SK-N-SH (cell line): ENCODE results near the gene SCGB1C2.

ENCODE experiments used
- CHD2 ChIP-seq: fragments of 150-350 bp; IDR thresholded peaks from 2 replicates; pipeline ENCODE4 v1.6.1; 2018; ENCODE audit warnings: low read length; ENCODE audit not compliant: partially characterized antibody
- MXI1 ChIP-seq: IDR thresholded peaks from 2 replicates; pipeline ENCODE4 v1.6.1; 2012; ENCODE audit warnings: mild to moderate bottlenecking, low read depth, low read length, improper control_type of control experiment
- POLR2AphosphoS5 ChIP-seq: IDR thresholded peaks from 2 replicates; pipeline ENCODE4 v1.6.1; 2012; ENCODE audit warnings: low read depth, low read length
- RFX5 ChIP-seq: IDR thresholded peaks from 2 replicates; pipeline ENCODE4 v1.6.1; 2012; ENCODE audit warnings: mild to moderate bottlenecking, improper control_type of control experiment, low read length
- SMC3 ChIP-seq: IDR thresholded peaks from 2 replicates; pipeline ENCODE4 v1.6.1; 2012; ENCODE audit warnings: low read depth, low read length, improper control_type of control experiment
- TF ChIP-seq, protein P1 (sequence below): fragments of 200-600 bp; sonication (generic); IDR thresholded peaks from 2 replicates; pipeline ENCODE4 v1.6.1; 2017; ENCODE audit warnings: antibody characterized with exemption, mild to moderate bottlenecking, moderate library complexity
- TF ChIP-seq, protein P2 (sequence below): IDR thresholded peaks from 2 replicates; pipeline ENCODE4; 2012
- TF ChIP-seq, protein P3 (sequence below): IDR thresholded peaks from 2 replicates; pipeline ENCODE4 v1.4.0; 2012; ENCODE audit warnings: low read depth
- TF ChIP-seq, protein P4 (sequence below): IDR thresholded peaks from 2 replicates; pipeline ENCODE4 v1.4.0; 2012; ENCODE audit warnings: low read depth, borderline replicate concordance
- TF ChIP-seq, protein P5 (sequence below): IDR thresholded peaks from 2 replicates; pipeline ENCODE4 v1.6.1; 2012; ENCODE audit warnings: mild to moderate bottlenecking, low read depth, low read length, moderate library complexity
- TF ChIP-seq, protein P6 (sequence below): IDR thresholded peaks from 2 replicates; pipeline ENCODE4 v1.4.0; 2012; ENCODE audit warnings: low read depth, borderline replicate concordance

DNA sequence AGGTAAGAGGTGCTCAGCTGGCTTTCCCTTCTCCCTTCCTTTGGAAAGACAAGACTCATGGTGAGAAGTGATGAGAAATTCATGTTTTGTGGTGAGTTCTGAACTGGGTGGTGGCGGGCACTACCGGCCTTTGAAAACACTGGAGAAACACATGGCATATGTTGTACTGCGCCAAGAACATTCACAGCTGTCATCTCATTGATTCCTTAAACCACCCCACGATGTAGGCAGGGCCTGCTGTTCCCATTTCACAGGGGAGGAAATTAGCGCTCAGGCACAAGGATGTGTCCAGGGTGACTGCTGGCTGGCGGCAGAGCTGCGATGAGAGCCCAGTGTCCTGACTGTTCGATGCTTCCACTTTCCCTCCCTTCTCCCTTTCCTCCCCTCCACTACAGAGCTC, 45.7 kb downstream of the SCGB1C2 start:
- TF ChIP-seq, protein P1, sequence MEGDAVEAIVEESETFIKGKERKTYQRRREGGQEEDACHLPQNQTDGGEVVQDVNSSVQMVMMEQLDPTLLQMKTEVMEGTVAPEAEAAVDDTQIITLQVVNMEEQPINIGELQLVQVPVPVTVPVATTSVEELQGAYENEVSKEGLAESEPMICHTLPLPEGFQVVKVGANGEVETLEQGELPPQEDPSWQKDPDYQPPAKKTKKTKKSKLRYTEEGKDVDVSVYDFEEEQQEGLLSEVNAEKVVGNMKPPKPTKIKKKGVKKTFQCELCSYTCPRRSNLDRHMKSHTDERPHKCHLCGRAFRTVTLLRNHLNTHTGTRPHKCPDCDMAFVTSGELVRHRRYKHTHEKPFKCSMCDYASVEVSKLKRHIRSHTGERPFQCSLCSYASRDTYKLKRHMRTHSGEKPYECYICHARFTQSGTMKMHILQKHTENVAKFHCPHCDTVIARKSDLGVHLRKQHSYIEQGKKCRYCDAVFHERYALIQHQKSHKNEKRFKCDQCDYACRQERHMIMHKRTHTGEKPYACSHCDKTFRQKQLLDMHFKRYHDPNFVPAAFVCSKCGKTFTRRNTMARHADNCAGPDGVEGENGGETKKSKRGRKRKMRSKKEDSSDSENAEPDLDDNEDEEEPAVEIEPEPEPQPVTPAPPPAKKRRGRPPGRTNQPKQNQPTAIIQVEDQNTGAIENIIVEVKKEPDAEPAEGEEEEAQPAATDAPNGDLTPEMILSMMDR, result no peak
- TF ChIP-seq, protein P2, sequence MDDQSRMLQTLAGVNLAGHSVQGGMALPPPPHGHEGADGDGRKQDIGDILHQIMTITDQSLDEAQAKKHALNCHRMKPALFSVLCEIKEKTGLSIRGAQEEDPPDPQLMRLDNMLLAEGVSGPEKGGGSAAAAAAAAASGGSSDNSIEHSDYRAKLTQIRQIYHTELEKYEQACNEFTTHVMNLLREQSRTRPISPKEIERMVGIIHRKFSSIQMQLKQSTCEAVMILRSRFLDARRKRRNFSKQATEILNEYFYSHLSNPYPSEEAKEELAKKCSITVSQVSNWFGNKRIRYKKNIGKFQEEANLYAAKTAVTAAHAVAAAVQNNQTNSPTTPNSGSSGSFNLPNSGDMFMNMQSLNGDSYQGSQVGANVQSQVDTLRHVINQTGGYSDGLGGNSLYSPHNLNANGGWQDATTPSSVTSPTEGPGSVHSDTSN, result no peak
- TF ChIP-seq SMC3 (no peak), CHD2 (no peak), RFX5 (no peak), POLR2AphosphoS5 (no peak), MXI1 (no peak)
- TF ChIP-seq, protein P3, sequence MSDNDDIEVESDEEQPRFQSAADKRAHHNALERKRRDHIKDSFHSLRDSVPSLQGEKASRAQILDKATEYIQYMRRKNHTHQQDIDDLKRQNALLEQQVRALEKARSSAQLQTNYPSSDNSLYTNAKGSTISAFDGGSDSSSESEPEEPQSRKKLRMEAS, result no peak
- TF ChIP-seq, protein P4, sequence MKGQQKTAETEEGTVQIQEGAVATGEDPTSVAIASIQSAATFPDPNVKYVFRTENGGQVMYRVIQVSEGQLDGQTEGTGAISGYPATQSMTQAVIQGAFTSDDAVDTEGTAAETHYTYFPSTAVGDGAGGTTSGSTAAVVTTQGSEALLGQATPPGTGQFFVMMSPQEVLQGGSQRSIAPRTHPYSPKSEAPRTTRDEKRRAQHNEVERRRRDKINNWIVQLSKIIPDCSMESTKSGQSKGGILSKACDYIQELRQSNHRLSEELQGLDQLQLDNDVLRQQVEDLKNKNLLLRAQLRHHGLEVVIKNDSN, result no peak
- TF ChIP-seq, protein P5, sequence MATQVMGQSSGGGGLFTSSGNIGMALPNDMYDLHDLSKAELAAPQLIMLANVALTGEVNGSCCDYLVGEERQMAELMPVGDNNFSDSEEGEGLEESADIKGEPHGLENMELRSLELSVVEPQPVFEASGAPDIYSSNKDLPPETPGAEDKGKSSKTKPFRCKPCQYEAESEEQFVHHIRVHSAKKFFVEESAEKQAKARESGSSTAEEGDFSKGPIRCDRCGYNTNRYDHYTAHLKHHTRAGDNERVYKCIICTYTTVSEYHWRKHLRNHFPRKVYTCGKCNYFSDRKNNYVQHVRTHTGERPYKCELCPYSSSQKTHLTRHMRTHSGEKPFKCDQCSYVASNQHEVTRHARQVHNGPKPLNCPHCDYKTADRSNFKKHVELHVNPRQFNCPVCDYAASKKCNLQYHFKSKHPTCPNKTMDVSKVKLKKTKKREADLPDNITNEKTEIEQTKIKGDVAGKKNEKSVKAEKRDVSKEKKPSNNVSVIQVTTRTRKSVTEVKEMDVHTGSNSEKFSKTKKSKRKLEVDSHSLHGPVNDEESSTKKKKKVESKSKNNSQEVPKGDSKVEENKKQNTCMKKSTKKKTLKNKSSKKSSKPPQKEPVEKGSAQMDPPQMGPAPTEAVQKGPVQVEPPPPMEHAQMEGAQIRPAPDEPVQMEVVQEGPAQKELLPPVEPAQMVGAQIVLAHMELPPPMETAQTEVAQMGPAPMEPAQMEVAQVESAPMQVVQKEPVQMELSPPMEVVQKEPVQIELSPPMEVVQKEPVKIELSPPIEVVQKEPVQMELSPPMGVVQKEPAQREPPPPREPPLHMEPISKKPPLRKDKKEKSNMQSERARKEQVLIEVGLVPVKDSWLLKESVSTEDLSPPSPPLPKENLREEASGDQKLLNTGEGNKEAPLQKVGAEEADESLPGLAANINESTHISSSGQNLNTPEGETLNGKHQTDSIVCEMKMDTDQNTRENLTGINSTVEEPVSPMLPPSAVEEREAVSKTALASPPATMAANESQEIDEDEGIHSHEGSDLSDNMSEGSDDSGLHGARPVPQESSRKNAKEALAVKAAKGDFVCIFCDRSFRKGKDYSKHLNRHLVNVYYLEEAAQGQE, result no peak
- TF ChIP-seq, protein P6, sequence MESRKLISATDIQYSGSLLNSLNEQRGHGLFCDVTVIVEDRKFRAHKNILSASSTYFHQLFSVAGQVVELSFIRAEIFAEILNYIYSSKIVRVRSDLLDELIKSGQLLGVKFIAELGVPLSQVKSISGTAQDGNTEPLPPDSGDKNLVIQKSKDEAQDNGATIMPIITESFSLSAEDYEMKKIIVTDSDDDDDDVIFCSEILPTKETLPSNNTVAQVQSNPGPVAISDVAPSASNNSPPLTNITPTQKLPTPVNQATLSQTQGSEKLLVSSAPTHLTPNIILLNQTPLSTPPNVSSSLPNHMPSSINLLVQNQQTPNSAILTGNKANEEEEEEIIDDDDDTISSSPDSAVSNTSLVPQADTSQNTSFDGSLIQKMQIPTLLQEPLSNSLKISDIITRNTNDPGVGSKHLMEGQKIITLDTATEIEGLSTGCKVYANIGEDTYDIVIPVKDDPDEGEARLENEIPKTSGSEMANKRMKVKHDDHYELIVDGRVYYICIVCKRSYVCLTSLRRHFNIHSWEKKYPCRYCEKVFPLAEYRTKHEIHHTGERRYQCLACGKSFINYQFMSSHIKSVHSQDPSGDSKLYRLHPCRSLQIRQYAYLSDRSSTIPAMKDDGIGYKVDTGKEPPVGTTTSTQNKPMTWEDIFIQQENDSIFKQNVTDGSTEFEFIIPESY, result no peak
